ENCODE data around the gene TMC4.
"Not testable (repeated sequence)": the region's sequence is repeated elsewhere in the genome, so short reads cannot be mapped to it uniquely, and the experiment has no call there.

Gene TMC4

GRCh38 chr19:54183431-54183830 lies 10.5 kb upstream of the TMC4 start:
- DNase-seq (ENCODE audit: extremely low spot score, insufficient read length, low read depth) (no peak), FAIRE-seq (no peak)

- not testable (repeated sequence) for DNase-seq (ENCODE audit: extremely low spot score, insufficient read length, low read depth); FAIRE-seq
Observed at GRCh38 chr19:54181894-54182293, 8.9 kb upstream of the TMC4 start.

- no peak for FAIRE-seq
- DNase-seq (ENCODE audit: extremely low spot score, insufficient read length, low read depth), result no peak
Observed at GRCh38 chr19:54180691-54181091, 7.7 kb upstream of the TMC4 start.

DNA sequence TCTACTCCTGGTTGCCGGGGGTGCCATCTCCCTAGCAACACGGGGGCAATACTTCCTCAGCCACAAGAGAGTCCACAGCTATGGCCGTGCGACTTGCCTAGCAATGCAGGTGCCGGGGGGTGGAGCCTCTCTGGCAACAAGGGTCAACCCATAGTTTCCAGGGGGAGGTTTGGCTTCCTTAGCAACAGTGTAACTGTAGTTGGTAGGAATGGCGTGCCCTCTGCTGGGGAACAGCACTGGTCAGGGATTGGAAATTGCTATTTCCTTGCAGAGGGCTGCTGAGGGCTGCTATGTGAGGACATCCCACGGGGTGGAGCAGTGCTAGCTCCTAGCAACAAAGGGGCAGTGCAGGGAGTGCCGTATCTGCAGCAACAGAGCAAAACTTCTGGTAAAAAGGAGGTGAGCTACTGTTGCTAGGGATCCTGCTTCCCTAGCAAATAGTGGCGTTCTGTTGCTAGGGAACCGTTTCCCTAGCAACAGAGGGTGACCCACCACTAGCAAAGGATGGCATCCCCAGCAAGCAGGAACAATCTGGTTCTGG lies 7.0 kb upstream of the TMC4 start:
- no peak for FAIRE-seq
- no peak for DNase-seq (ENCODE audit: extremely low spot score, insufficient read length, low read depth)

DNA sequence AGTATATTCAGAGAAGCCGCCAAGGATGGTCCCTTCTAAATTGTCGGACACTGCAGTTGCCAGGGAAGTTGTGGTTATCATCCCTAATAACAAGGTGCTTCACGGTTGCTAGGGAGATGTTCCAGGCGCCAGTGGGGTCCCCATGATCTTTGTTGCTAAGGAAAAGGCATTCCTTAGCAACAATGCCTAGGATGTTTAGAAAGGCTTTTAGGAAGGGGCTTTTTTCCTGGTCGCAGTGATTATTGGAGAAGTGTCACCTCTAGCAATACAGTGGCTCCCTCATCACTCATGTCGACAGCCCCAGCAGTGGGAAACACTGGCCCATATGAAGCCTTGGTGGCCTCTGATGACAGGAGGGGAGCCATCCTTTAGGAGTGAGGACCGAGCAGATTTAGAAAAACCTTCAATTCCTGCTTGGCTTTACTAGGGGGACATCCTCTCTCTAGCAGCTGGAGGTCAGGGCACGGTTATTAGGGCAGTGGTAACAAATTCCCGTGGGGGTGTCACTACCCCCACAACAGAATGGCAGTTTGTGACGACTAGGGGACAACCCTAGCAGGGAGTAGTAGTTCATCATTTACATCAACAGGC lies 6.4 kb upstream of the TMC4 start:
- DNase-seq (ENCODE audit: extremely low spot score, insufficient read length, low read depth), result no peak
- FAIRE-seq, result no peak

- DNase-seq (ENCODE audit: extremely low spot score, insufficient read length, low read depth) (no peak), FAIRE-seq (no peak)
Observed at GRCh38 chr19:54178581-54179261, 5.8 kb upstream of the TMC4 start.

DNA sequence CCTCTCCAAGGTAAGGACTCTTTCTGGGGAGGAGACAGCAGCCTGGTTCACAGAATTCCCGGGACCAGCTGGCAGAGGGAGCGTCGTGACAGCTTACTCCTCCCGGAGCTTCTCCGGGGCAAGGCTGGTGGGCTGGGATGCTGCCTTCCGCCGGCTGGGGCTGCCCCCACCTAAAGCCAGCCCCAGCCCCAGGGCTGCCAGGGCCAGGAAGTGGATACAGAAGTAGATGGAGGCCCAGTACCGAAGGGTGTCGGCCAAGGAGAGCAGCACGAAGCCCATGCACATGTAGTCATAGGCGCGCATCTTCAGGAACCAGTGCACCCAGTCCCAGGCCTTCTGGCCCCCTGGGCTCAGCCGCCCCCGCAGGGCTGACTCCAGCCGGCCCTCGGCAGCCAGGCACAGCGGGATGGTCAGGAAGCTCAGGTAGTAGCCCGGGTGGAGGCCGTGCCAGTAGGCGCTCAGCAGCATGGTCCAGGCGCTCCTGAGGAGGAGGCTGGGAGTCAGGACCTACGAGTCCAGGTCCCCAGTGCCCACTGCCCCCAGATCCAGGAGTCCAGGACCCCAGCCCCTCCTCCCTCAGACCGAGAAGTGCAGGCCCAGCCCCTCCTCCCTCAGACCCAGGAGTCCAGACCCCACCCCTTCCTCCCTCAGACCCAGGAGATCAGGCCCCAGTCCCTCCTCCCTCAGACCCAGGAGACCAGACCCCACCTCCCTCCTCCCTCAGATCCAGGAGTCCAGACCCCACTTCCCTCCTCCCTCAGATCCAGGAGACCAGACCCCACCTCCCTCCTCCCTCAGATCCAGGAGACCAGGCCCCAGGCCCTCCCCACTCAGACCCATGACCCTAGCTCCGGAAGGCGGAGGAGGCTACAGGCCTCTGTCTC lies 1.2 kb upstream of the TMC4 start:
- DNase-seq (ENCODE audit: extremely low spot score, insufficient read length, low read depth) (no peak), FAIRE-seq (no peak)

- no peak for FAIRE-seq
Observed at GRCh38 chr19:54173359-54173699, 369 bp upstream of the TMC4 start.

DNA sequence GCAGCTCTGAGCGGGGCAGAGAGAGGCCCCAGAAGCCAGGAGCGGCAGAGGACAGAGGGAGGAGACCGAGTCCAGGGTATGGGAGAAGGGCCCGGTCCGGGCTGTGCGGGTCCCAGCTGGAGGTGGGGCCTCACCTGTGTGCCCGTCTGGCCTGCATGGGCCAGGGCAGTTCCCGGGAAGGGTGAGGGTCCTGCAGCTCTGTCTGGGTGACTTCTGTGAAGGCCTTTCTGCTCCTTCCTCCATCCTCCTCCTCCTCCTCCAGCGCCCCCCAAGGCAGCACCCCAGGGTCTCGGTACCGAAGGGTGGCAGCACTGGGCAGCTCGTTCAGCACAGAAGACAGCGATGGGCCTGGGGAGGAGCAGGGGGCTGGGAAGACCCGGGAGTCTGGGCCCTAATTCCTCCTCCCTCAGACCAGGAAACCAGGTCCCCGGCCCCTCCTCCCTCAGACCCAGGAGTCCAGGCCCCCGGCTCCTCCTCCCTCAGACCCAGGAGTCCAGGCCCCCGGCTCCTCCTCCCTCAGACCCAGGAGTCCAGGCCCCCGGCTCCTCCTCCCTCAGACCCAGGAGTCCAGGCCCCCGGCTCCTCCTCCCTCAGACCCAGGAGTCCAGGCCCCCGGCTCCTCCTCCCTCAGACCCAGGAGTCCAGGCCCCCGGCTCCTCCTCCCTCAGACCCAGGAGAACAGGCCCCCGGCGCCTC lies 1.1 kb downstream of the TMC4 start:
- not testable (repeated sequence) for DNase-seq (ENCODE audit: extremely low spot score, insufficient read length, low read depth); FAIRE-seq

More at GRCh38 chr19:54173359-54173699, 369 bp upstream of the TMC4 start:
- DNase-seq (ENCODE audit: extremely low spot score, insufficient read length, low read depth), result no peak

DNA sequence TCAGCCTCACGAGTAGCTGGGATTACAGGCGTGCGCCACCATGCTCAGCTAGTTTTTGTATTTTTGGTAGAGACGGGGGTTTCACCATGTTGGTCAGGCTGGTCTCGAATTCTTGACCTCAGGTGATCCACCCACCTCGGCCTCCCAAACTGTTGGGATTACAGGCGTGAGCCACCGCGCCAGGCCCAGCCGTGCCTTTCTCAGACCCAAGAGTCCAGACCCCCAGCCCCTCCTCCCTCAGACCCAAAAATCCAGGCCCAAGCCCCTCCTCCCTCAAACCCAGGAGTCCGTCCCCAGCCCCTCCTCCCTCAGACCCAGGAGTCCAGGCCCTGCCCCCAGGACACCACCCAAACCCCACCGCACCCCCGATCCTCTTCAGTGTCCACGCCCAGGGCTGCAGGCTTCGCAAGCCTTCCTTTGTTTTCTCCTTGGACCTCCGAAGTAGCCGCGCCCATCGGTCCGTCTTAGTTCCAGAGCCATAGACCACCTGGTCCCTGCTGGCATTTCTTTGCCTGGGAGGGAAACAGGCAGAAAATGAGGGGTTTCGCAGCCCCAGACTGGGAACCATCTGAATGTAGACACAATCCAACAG lies 3.7 kb downstream of the TMC4 start:
- FAIRE-seq, result no peak
- DNase-seq (ENCODE audit: extremely low spot score, insufficient read length, low read depth), result no peak

DNA sequence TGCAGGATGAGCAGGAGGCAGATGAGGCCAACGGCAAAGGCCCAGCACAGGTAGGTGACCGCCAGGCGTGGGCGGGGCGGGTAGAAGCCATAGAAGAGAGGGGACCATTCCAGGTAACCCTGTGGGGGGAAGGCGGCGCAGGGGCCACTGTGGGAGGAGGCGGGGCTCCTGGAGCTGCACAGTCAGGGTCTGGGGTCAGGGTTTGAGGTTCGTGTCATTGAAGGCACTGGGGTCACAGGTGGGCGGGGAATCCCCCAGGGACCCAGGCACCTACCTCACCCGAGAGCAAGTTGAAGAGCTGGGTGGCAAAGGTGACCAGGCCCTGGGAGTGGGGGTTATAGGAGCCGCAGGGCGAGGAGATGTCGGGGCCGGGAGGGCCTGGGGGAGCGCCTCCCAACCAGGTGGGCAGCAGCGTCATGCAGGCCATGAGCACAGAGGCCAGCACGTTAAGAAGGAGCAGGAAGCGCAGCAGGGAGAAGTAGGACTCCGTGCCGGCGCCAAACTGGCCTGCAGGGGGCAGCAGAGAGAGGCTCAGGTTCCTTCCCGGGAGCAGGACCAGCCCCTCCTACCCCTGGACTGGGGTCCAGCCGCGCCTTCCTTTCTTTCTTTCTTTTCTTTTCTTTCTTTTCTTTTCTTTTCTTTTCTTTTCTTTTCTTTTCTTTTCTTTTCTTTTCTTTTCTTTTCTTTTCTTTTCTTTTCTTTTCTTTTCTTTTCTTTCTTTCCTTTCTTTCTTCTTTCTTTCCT lies 4.6 kb downstream of the TMC4 start:
- peak; percentile 85 for FAIRE-seq
- DNase-seq (ENCODE audit: extremely low spot score, insufficient read length, low read depth), result peak; percentile 74

DNA sequence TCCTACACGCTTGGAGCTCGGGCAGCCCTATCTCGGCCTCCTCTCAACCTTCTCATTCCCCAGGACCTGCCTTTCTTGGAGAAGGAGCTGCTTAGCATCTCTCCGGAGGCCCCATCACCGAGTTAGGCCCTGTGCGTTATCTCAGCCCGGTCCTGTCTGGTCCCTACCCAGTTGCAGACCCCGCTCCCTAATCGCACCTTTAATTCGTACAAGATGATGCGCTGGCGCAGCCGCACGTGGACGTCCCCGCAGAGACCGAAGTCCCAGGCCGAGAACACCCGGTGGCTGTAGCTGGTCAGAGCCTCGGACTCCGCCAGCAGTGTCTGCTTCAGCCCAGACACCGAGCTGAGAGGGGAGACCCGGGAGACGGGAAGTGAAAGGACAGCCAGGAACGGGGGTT lies 7.7 kb downstream of the TMC4 start:
- no peak for FAIRE-seq
- no peak for DNase-seq (ENCODE audit: extremely low spot score, insufficient read length, low read depth)

GRCh38 chr19:54164369-54165068 lies 8.4 kb downstream of the TMC4 start:
- DNase-seq (ENCODE audit: extremely low spot score, insufficient read length, low read depth) (no peak), FAIRE-seq (no peak)

DNA sequence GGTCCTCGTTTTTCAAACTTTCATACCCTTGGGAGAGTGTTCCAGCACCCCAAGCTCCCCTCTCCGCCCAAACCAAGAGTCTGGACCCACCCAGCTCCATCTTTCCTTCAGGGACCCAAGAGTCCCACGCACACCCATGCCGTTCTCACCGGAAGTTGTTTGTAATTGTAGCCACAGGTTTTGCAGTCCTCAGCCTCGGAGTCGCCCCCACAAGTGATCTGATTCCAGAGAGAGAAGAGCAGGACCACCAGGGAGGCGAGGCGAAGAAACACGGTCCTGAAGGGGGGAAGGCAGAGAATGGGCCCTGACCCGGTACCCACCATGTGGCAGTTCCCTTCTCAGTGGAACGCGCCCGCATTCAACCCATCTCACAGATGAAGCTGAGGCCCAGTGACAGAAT lies 10.1 kb downstream of the TMC4 start:
- no peak for FAIRE-seq
- DNase-seq (ENCODE audit: extremely low spot score, insufficient read length, low read depth), result no peak

GRCh38 chr19:54162241-54162805 lies 10.6 kb downstream of the TMC4 start:
- DNase-seq (ENCODE audit: extremely low spot score, insufficient read length, low read depth) (no peak), FAIRE-seq (no peak)

DNA sequence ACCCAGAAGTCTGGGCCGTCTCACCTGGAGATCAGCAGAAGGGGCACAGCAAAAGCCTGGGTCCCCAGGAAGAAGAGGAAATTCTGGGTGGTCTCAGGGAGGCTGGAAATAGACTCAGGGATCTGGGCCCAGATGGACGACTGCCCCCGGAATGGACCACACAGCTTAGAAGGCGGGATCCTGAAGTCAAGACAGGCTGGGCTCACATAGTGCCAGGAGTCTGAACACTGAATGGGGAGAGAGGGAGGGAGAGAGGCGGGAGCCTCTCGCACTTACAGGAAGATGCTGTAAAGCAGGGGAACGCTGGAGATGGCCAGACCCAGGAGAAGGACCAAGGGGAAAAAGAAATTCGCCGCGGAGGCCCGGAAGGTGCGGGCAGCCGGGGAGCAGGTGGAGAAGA lies 12.1 kb downstream of the TMC4 start:
- no peak for DNase-seq (ENCODE audit: extremely low spot score, insufficient read length, low read depth)
- FAIRE-seq, result no peak

- no peak for FAIRE-seq
Observed at GRCh38 chr19:54160182-54160811, 12.7 kb downstream of the TMC4 start.

More at GRCh38 chr19:54160182-54160811, 12.7 kb downstream of the TMC4 start:
- DNase-seq (ENCODE audit: extremely low spot score, insufficient read length, low read depth), result no peak

Measured in GM18507 (cell line).